OCI-LY1 (cell line): Measurements from ENCODE around the gene PFN3.

Experiments
- H2AFZ ChIP-seq: fragments of 200-600 bp; sonication (generic), shearing (Covaris generic); 2 replicates; pipeline ENCODE4 v1.6.0; 2014; ENCODE audit warnings: antibody characterized with exemption, mild to moderate bottlenecking, low read length
- H3F3A ChIP-seq: fragments of 200-600 bp; sonication (generic), shearing (Covaris generic); 2 replicates; pipeline ENCODE4 v1.6.0; 2014; ENCODE audit warnings: mild to moderate bottlenecking, antibody characterized with exemption, low read length, moderate library complexity; ENCODE audit not compliant: insufficient read depth
- H3K27ac ChIP-seq: fragments of 200-600 bp; sonication (generic); 2 replicates; pipeline ENCODE4 v1.5.1; 2014; ENCODE audit warnings: low read length, mixed run types, mild to moderate bottlenecking, low read depth; ENCODE audit not compliant: poor library complexity, severe bottlenecking
- H3K27me3 ChIP-seq: fragments of 200-600 bp; sonication (generic); 2 replicates; pipeline ENCODE4 v1.6.0; 2014; ENCODE audit warnings: antibody characterized with exemption, mild to moderate bottlenecking, low read length, moderate library complexity; ENCODE audit not compliant: insufficient read depth
- H3K36me3 ChIP-seq: fragments of 200-600 bp; sonication (generic); 2 replicates; pipeline ENCODE4 v1.6.1; 2014; ENCODE audit warnings: mild to moderate bottlenecking, antibody characterized with exemption, low read length, moderate library complexity, mixed read lengths; ENCODE audit not compliant: insufficient read depth
- H3K4me1 ChIP-seq: fragments of 200-600 bp; sonication (generic); 2 replicates; pipeline ENCODE4 v1.5.1; 2014; ENCODE audit warnings: mild to moderate bottlenecking, low read length, moderate library complexity; ENCODE audit not compliant: insufficient read depth, severe bottlenecking
- H3K4me2 ChIP-seq: fragments of 200-600 bp; sonication (generic), shearing (Covaris generic); 2 replicates; pipeline ENCODE4 v1.6.1; 2014; ENCODE audit warnings: low read length
- H3K4me3 ChIP-seq: fragments of 200-600 bp; sonication (generic); 2 replicates; pipeline ENCODE4 v1.5.1; 2014; ENCODE audit warnings: low read length, low read depth, mild to moderate bottlenecking, mixed read lengths; ENCODE audit not compliant: poor library complexity, severe bottlenecking
- H3K79me2 ChIP-seq: fragments of 200-600 bp; shearing (Covaris generic); 2 replicates; pipeline ENCODE4 v1.6.1; 2016; ENCODE audit warnings: mixed run types, low read length, mixed read lengths; ENCODE audit not compliant: insufficient read depth
- H3K9ac ChIP-seq: fragments of 200-600 bp; sonication (generic), shearing (Covaris generic); 2 replicates; pipeline ENCODE4 v1.6.1; 2014; ENCODE audit warnings: mild to moderate bottlenecking, low read length, mixed read lengths
- H3K9me2 ChIP-seq: fragments of 200-600 bp; sonication (generic), shearing (Covaris generic); 2 replicates; pipeline ENCODE4 v1.6.1; 2014; ENCODE audit warnings: low read depth, mild to moderate bottlenecking, low read length, mixed read lengths
- H3K9me3 ChIP-seq: fragments of 200-600 bp; shearing (Covaris generic); 2 replicates; pipeline ENCODE4 v1.6.1; 2014; ENCODE audit warnings: low read length, mixed read lengths
- H4K20me1 ChIP-seq: fragments of 200-600 bp; sonication (generic), shearing (Covaris generic); 2 replicates; pipeline ENCODE4 v1.6.0; 2016; ENCODE audit warnings: mild to moderate bottlenecking, low read length; ENCODE audit not compliant: insufficient read depth
- EZH2 ChIP-seq: fragments of 200-600 bp; sonication (generic), shearing (Covaris generic); IDR thresholded peaks from 2 replicates; pipeline ENCODE4 v1.8.0; 2017; ENCODE audit warnings: borderline replicate concordance, mixed run types, mild to moderate bottlenecking, antibody characterized with exemption, low read length, moderate library complexity, mixed read lengths
- TF ChIP-seq, protein P1 (sequence below): fragments of 200-600 bp; sonication (generic), shearing (Covaris generic); IDR thresholded peaks from 2 replicates; pipeline ENCODE4 v1.5.1; 2017; ENCODE audit warnings: mild to moderate bottlenecking, antibody characterized with exemption, low read length, moderate library complexity, mixed read lengths

PFN3 gene

DNA sequence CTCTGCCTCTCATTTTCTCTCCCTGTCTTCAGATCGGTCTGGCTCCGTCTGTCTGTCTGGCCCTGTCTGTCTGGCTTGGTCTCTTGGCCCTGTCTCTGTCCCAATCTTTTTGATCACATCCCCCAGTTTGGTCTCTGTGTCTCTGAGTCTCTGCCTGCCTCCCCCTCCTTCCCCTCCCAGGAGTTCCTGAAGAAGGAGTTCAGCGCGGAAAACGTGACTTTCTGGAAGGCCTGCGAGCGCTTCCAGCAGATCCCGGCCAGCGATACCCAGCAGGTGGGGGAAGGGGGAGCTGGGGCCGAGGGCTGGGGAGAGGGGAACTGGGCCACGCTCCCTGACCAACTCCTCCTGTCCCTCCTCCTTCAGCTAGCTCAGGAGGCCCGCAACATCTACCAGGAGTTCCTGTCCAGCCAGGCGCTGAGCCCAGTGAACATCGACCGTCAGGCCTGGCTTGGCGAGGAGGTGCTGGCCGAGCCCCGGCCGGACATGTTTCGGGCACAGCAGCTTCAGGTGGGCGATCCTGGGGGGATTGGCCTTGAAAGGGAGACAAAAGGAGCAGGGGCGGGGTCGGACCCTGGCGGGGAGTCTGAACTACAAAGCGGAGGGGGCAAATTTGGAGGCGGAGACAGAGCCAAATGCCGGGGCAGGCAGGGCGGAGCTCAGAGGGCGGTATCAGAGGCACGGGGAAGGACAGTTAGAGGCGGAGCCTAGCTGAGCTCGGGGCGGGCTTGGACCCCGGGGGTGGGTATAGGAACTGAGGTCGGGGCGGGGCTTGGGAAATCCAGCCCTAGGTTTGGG, 33.7 kb downstream of the PFN3 start:
- H3K9me3 ChIP-seq, result no peaks in the 10 kb centered on the region
- no peaks in the 10 kb centered on the region for H3K79me2 ChIP-seq
- H3K27ac ChIP-seq, result no peak overlapping the region
- no peaks in the 10 kb centered on the region for H3F3A ChIP-seq
- H3K9ac ChIP-seq, result no peak overlapping the region; the same call in 1 of the 2 replicates
- H3K36me3 ChIP-seq, result peaks cover 19% of the 10 kb centered on the region
- H3K4me2 ChIP-seq, result no peak overlapping the region
- no peak overlapping the region for H2AFZ ChIP-seq
- H3K9me2 ChIP-seq, result no peaks in the 10 kb centered on the region
- no peak for TF ChIP-seq EZH2
- TF ChIP-seq, protein P1, sequence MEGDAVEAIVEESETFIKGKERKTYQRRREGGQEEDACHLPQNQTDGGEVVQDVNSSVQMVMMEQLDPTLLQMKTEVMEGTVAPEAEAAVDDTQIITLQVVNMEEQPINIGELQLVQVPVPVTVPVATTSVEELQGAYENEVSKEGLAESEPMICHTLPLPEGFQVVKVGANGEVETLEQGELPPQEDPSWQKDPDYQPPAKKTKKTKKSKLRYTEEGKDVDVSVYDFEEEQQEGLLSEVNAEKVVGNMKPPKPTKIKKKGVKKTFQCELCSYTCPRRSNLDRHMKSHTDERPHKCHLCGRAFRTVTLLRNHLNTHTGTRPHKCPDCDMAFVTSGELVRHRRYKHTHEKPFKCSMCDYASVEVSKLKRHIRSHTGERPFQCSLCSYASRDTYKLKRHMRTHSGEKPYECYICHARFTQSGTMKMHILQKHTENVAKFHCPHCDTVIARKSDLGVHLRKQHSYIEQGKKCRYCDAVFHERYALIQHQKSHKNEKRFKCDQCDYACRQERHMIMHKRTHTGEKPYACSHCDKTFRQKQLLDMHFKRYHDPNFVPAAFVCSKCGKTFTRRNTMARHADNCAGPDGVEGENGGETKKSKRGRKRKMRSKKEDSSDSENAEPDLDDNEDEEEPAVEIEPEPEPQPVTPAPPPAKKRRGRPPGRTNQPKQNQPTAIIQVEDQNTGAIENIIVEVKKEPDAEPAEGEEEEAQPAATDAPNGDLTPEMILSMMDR, result no peak
- peaks cover 48% of the 10 kb centered on the region for H3K4me1 ChIP-seq
- no peaks in the 10 kb centered on the region for H3K27me3 ChIP-seq
- H4K20me1 ChIP-seq, result no peaks in the 10 kb centered on the region
- no peak overlapping the region for H3K4me3 ChIP-seq

DNA sequence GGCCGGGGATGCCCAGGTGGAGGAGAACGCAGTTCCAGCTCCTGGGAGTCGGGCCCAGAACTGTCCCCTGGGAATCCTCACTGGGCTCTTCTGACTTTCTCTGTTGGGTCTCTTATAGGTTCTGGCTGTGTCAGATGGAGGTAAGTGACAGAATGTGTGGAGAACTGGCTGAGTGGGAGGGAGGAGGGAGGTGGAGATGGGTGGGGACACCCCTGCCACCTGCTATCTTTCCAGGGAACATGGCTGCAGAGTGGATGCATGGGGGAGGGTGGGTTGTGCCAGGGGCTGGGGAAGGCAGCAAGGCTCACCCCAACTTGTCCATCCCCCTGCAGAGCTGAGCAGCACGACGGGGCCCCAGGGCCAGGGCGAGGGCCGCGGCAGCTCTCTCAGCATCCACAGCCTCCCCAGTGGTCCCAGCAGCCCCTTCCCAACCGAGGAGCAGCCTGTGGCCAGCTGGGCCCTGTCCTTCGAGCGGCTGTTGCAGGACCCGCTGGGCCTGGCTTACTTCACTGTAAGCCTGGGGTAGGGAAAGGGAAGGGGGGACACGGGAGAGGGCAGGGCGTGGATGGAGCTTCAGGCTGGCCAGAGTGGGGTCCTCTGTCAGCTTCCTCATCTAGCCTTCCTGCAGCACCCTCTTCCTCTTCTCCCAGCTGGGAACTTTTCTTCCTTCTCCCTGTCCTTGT, 34.5 kb downstream of the PFN3 start:
- H3K36me3 ChIP-seq, result peaks cover 18% of the 10 kb centered on the region
- no peaks in the 10 kb centered on the region for H3K27me3 ChIP-seq
- peaks cover 49% of the 10 kb centered on the region for H3K4me1 ChIP-seq
- H3K4me2 ChIP-seq, result no peak overlapping the region
- H3K9me2 ChIP-seq, result no peaks in the 10 kb centered on the region
- H3K4me3 ChIP-seq, result no peak overlapping the region
- H2AFZ ChIP-seq, result no peak overlapping the region
- no peak for TF ChIP-seq EZH2
- TF ChIP-seq, protein P1, result no peak
- H4K20me1 ChIP-seq, result no peaks in the 10 kb centered on the region
- no peaks in the 10 kb centered on the region for H3K9me3 ChIP-seq
- H3F3A ChIP-seq, result no peaks in the 10 kb centered on the region
- no peak overlapping the region for H3K9ac ChIP-seq
- H3K27ac ChIP-seq, result no peak overlapping the region
- H3K79me2 ChIP-seq, result no peaks in the 10 kb centered on the region

DNA sequence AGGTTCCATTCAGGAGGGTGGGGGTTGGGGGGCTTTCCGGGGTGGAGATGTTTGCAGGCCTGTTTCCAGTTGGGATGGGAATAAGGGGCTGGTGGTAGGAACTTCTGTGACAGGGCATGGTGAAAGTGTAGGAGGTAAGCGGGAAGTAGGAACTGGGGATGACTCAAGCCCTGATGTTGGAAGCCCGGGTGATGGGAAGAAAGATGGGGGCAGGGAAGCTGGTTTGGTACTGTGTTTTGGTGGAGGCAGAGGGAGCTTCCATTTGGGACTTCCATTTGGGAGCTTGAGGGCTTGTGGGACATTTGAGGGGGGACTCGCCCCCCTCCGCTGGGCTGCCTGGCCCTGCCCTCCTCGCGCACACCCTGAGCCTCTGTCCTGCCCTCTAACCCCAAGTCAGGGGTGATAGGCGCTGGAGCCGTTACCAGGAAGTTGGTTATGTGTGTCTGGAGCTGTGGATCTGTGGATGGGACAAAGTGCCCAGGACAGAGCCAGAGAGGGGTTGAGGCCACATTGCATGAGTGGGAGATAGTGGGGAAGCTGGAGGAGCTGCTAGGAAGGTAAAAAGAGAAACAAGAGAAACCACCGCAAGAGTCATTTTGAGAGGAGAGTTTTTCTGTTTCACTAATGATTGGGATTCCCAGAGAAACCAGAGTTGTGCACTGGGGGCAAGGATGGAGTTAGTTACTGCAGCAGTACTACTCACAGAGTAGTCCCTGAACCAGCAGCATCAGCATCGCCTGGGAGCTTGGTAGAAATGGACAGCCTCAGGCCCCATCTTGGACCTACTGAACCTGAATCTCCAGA, 36.1 kb downstream of the PFN3 start:
- no peak overlapping the region for H3K27ac ChIP-seq
- H4K20me1 ChIP-seq, result no peaks in the 10 kb centered on the region
- no peaks in the 10 kb centered on the region for H3K9me2 ChIP-seq
- no peaks in the 10 kb centered on the region for H3F3A ChIP-seq
- no peaks in the 10 kb centered on the region for H3K27me3 ChIP-seq
- H3K4me1 ChIP-seq, result peaks cover 49% of the 10 kb centered on the region
- H3K36me3 ChIP-seq, result peaks cover 18% of the 10 kb centered on the region
- no peak overlapping the region for H3K4me2 ChIP-seq
- no peak overlapping the region for H3K4me3 ChIP-seq
- H3K79me2 ChIP-seq, result no peaks in the 10 kb centered on the region
- H3K9me3 ChIP-seq, result no peaks in the 10 kb centered on the region
- no peak overlapping the region for H2AFZ ChIP-seq
- no peak for TF ChIP-seq EZH2
- TF ChIP-seq, protein P1, result no peak
- H3K9ac ChIP-seq, result no peak overlapping the region
